ENCODE results near the gene ABHD8.
A peak's percentile ranks its signal among the peaks of the same experiment; 100 is the strongest.

The ABHD8 gene

DNA sequence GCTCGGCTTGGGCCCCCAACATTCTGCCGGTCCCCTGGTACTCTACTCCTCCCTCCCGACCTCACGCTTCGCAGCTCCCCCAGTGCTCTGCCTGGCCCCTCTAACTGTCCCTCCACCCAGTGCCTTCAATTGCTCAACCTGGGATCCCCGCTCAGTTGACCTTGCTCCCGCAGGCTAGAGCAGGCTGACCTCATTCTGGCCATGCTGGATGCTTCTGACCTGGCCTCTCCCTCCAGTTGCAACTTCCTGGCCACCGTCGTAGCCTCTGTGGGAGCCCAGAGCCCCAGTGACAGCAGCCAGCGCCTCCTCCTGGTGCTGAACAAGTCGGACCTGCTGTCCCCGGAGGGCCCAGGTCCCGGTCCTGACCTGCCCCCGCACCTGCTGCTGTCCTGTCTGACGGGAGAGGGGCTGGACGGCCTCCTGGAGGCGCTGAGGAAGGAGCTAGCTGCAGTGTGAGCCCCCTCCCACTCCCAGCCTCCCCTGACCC is 37.7 kb upstream of the ABHD8 start:
- Histone ChIP-seq H3K4me1 (peaks cover 4% of the 10 kb centered on the region), H3K4me3 (ENCODE audit: low read depth, low read length) (no peak overlapping the region), H2AFZ (no peak overlapping the region), H3K4me2 (ENCODE audit: low read length) (no peak overlapping the region), H3K79me2 (no peaks in the 10 kb centered on the region), H3K27me3 (ENCODE audit: control insufficient read depth, insufficient read depth, low read length) (no peaks in the 10 kb centered on the region), H3K27ac (no peak overlapping the region), H3K9ac (no peak overlapping the region), H3K36me3 (ENCODE audit: control insufficient read depth, insufficient read depth, low read length) (no peaks in the 10 kb centered on the region), H3K9me3 (ENCODE audit: control insufficient read depth, low read length) (no peaks in the 10 kb centered on the region)
- TF ChIP-seq, protein P1, sequence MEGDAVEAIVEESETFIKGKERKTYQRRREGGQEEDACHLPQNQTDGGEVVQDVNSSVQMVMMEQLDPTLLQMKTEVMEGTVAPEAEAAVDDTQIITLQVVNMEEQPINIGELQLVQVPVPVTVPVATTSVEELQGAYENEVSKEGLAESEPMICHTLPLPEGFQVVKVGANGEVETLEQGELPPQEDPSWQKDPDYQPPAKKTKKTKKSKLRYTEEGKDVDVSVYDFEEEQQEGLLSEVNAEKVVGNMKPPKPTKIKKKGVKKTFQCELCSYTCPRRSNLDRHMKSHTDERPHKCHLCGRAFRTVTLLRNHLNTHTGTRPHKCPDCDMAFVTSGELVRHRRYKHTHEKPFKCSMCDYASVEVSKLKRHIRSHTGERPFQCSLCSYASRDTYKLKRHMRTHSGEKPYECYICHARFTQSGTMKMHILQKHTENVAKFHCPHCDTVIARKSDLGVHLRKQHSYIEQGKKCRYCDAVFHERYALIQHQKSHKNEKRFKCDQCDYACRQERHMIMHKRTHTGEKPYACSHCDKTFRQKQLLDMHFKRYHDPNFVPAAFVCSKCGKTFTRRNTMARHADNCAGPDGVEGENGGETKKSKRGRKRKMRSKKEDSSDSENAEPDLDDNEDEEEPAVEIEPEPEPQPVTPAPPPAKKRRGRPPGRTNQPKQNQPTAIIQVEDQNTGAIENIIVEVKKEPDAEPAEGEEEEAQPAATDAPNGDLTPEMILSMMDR (IDR thresholded peaks at IDR 0.05), result no peak

DNA sequence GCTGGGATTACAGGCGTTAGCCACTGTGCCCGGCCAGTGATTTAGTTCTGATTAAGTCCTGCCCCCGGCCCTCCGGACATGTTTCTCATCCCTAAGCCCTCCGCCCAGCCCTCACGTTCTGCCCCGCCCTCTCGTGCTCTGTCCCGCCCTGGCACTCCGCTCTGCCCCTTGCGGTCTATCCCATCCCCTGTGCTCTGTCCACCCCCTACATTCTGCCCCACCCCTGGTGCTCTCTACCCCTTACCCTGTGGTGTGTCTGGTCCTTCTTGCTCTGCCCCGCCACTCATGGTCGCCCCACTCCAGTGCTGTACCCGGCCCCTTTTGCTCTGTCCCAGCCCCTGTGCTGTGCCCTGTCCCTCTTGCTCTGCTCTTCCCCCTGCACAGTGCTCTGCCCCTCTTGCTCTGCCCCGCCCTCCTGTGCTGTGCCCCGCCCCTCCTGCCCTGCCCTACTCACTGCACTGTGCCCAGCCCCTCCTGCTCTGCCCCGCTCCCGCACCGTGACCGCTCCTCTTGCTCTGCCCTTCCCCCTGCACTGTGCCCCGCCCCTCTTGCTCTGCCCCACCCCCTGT is 37.2 kb upstream of the ABHD8 start:
- no peaks in the 10 kb centered on the region for H3K36me3 ChIP-seq (ENCODE audit: control insufficient read depth, insufficient read depth, low read length)
- no peak overlapping the region for H3K4me2 ChIP-seq (ENCODE audit: low read length)
- H3K27me3 ChIP-seq (ENCODE audit: control insufficient read depth, insufficient read depth, low read length), result no peaks in the 10 kb centered on the region
- no peak overlapping the region for H2AFZ ChIP-seq
- no peak overlapping the region for H3K9ac ChIP-seq
- no peaks in the 10 kb centered on the region for H3K9me3 ChIP-seq (ENCODE audit: control insufficient read depth, low read length)
- no peak overlapping the region for H3K27ac ChIP-seq
- peaks cover 4% of the 10 kb centered on the region for H3K4me1 ChIP-seq
- no peaks in the 10 kb centered on the region for H3K79me2 ChIP-seq
- no peak overlapping the region for H3K4me3 ChIP-seq (ENCODE audit: low read depth, low read length)
- TF ChIP-seq, protein P1 (IDR thresholded peaks at IDR 0.05), result no peak

DNA sequence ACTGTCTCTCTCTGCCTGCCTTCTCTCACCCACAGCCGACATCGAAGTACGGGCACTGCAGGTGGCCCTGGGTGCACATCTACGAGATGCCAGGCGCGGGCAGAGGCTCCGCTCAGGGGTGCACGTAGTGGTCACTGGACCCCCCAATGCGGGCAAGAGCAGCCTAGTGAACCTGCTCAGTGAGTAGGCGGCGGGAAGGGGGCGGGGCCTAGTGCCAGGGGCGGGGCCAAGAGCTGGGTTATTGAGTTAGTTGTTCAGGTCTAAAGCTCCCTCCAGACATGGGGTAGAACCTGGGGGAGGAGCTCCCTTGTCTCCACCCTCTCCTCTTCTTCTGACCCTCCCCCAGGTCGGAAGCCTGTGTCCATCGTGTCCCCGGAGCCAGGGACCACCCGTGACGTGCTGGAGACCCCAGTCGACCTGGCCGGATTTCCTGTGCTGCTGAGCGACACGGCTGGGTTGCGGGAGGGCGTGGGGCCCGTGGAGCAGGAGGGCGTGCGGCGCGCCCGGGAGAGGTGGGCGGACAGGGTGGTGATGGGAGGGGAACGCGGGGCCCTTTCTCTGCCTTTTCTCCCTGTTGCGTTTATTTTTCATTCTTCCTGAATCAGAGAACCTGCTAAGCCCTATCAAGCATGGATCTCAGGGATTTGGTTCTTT is 36.0 kb upstream of the ABHD8 start:
- H2AFZ ChIP-seq, result no peak overlapping the region
- peaks cover 4% of the 10 kb centered on the region for H3K4me1 ChIP-seq
- H3K27ac ChIP-seq, result no peak overlapping the region
- H3K27me3 ChIP-seq (ENCODE audit: control insufficient read depth, insufficient read depth, low read length), result no peaks in the 10 kb centered on the region
- no peak overlapping the region for H3K9ac ChIP-seq
- TF ChIP-seq, protein P1 (IDR thresholded peaks at IDR 0.05), result no peak
- H3K4me2 ChIP-seq (ENCODE audit: low read length), result no peak overlapping the region
- no peaks in the 10 kb centered on the region for H3K36me3 ChIP-seq (ENCODE audit: control insufficient read depth, insufficient read depth, low read length)
- no peaks in the 10 kb centered on the region for H3K9me3 ChIP-seq (ENCODE audit: control insufficient read depth, low read length)
- H3K79me2 ChIP-seq, result no peaks in the 10 kb centered on the region
- H3K4me3 ChIP-seq (ENCODE audit: low read depth, low read length), result no peak overlapping the region

DNA sequence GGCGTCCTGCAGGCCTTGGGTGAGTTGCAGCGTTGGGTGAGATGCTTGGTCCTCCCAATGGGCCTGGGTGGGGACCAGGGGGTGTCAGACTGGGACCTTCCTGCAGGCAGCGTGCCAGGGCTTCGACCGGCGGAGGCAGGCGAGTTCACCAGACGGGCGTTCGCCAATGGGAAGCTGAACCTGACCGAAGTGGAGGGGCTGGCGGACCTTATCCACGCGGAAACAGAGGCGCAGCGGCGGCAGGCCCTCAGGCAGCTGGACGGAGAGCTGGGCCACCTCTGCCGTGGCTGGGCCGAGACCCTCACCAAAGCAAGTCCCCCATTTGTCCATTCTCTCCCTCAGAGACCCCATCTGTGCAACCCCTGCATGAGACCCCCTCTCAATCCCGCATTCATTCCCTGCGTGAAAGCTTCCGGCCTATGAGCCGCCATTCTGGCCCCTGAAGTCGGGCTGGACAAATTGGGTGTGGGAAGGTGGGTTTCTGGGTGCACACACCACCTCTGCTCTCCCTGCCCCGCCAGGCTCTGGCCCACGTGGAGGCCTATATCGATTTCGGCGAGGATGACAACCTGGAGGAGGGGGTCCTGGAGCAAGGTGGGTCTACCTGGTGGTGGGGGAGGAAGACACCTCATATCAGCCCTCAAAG is 35.3 kb upstream of the ABHD8 start:
- peak overlapping the region; percentile 100 for H3K4me2 ChIP-seq (ENCODE audit: low read length)
- no peaks in the 10 kb centered on the region for H3K79me2 ChIP-seq
- H3K27me3 ChIP-seq (ENCODE audit: control insufficient read depth, insufficient read depth, low read length), result no peaks in the 10 kb centered on the region
- TF ChIP-seq, protein P1 (IDR thresholded peaks at IDR 0.05), result no peak
- no peaks in the 10 kb centered on the region for H3K36me3 ChIP-seq (ENCODE audit: control insufficient read depth, insufficient read depth, low read length)
- peaks cover 4% of the 10 kb centered on the region for H3K4me1 ChIP-seq
- H3K9ac ChIP-seq, result no peak overlapping the region
- H3K27ac ChIP-seq, result no peak overlapping the region
- no peaks in the 10 kb centered on the region for H3K9me3 ChIP-seq (ENCODE audit: control insufficient read depth, low read length)
- no peak overlapping the region for H3K4me3 ChIP-seq (ENCODE audit: low read depth, low read length)
- H2AFZ ChIP-seq, result no peak overlapping the region

Measured in parathyroid adenoma (tissue), 2 donors.